Measurements from ENCODE around the gene FLOT2. TPM values are rescaled to one million over a fixed set of nuclear protein-coding genes. Genes with fewer than 3 reads are reported as not detected.

The FLOT2 gene
- total RNA-seq, 1 experiment from 2014 or later, result 118 TPM

DNA sequence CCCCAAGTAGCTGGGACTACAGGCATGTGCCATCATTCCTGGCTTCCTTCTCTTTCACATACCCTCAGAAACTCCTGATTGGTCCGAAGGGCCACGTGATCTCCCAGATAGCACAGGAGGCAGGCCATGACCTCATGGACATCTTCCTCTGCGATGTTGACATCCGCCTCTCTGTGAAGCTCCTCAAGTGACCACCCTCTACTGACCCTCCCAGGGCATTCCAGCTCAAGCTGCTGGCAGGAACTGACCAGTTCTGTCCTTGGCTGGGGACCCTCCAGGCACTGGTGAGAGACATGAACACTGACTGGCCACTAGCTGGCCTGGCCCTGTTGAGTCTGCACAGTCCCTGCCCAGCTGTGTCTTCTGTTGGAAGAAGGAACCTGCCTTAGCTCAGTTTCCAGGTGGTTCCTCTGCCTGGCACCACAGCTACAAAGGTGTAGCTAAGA is 37.1 kb downstream of the FLOT2 start:
- Histone ChIP-seq H3K9me2 (ENCODE audit: insufficient read depth) (no peaks in the 10 kb centered on the region), H3K4me1 (replicated peaks; ENCODE audit: insufficient read depth) (peaks cover 5% of the 10 kb centered on the region; the same call in 1 of the 2 replicates), H3K79me2 (ENCODE audit: low read depth) (peaks cover 11% of the 10 kb centered on the region), H4K20me1 (ENCODE audit: insufficient read depth) (no peaks in the 10 kb centered on the region), H3F3A (ENCODE audit: insufficient read depth, low read depth) (peaks cover 3% of the 10 kb centered on the region; the same call in 1 of the 2 replicates), H2AFZ (no peak overlapping the region), H3K27ac (no peak overlapping the region), H3K9me3 (ENCODE audit: insufficient read depth, low read depth) (no peaks in the 10 kb centered on the region), H3K4me3 (no peak overlapping the region), H3K36me3 (ENCODE audit: low read depth) (no peaks in the 10 kb centered on the region), H3K27me3 (ENCODE audit: insufficient read depth, low read depth) (no peaks in the 10 kb centered on the region), H3K4me2 (no peak overlapping the region)
- intact Hi-C loops (cut with micrococcal nuclease; ENCODE audit: unreplicated experiment), result no loop called here
- POLR2A ChIA-PET (ENCODE audit: unreplicated experiment), result interaction anchor here (0.6 kb wide), 1 partner anchor 132 kb away, joined by 4 read pairs; the partner anchor contains the start of gene NEK8
- no peak for DNase-seq
- CTCF ChIA-PET, result no interaction called here
- TF ChIP-seq EZH2 (IDR thresholded peaks at IDR 0.05; ENCODE audit: low read depth), result no peak
- BruUV-seq (replicated peaks), result no TSS peak

DNA sequence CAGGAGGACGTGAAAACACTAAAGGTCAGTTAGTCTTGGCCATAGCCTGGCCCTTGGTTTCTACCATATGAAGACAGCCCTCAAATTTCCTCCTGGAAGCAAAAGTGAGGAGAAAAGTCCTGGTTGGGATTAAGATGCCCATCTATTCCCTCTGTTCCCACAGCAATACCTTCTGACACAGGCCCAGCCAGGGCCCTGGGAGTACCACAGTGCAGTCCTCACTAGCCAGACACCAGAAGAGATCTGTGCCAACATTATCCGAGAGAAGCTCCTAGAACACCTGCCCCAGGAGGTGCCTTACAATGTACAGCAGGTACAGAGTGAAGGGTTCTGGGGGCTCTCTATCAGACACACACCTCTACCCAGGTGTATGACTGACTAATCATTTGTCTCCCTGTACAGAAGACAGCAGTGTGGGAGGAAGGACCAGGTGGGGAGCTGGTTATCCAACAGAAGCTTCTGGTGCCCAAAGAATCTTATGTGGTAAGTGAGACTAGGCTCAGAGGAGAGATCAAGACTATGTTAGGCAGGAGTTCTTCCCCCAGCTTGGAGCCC is 38.7 kb downstream of the FLOT2 start:
- no peaks in the 10 kb centered on the region for H3K27me3 ChIP-seq (ENCODE audit: insufficient read depth, low read depth)
- no peaks in the 10 kb centered on the region for H3K9me3 ChIP-seq (ENCODE audit: insufficient read depth, low read depth)
- TF ChIP-seq EZH2 (IDR thresholded peaks at IDR 0.05; ENCODE audit: low read depth), result no peak
- TF ChIP-seq, protein P1, sequence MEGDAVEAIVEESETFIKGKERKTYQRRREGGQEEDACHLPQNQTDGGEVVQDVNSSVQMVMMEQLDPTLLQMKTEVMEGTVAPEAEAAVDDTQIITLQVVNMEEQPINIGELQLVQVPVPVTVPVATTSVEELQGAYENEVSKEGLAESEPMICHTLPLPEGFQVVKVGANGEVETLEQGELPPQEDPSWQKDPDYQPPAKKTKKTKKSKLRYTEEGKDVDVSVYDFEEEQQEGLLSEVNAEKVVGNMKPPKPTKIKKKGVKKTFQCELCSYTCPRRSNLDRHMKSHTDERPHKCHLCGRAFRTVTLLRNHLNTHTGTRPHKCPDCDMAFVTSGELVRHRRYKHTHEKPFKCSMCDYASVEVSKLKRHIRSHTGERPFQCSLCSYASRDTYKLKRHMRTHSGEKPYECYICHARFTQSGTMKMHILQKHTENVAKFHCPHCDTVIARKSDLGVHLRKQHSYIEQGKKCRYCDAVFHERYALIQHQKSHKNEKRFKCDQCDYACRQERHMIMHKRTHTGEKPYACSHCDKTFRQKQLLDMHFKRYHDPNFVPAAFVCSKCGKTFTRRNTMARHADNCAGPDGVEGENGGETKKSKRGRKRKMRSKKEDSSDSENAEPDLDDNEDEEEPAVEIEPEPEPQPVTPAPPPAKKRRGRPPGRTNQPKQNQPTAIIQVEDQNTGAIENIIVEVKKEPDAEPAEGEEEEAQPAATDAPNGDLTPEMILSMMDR (conservative IDR thresholded peaks at IDR 0.05), result no peak
- ChIA-PET POLR2A (ENCODE audit: unreplicated experiment) (interaction anchor here (0.8 kb wide), 1 partner anchor 372 kb away, joined by 10 read pairs; no protein-coding TSS in a partner anchor), CTCF (interaction anchor here (0.7 kb wide), 1 partner anchor 10 kb away, joined by 5 read pairs; no protein-coding TSS in a partner anchor)
- no TSS peak for BruUV-seq (replicated peaks)
- H3K4me1 ChIP-seq (replicated peaks; ENCODE audit: insufficient read depth), result peaks cover 5% of the 10 kb centered on the region; the same call in 1 of the 2 replicates
- no peak overlapping the region for H3K4me2 ChIP-seq
- H3K79me2 ChIP-seq (ENCODE audit: low read depth), result peaks cover 15% of the 10 kb centered on the region
- H3K27ac ChIP-seq, result no peak overlapping the region
- H4K20me1 ChIP-seq (ENCODE audit: insufficient read depth), result no peaks in the 10 kb centered on the region
- H3F3A ChIP-seq (ENCODE audit: insufficient read depth, low read depth), result peaks cover 3% of the 10 kb centered on the region; the same call in 1 of the 2 replicates
- DNase-seq, result no peak
- no peaks in the 10 kb centered on the region for H3K9me2 ChIP-seq (ENCODE audit: insufficient read depth)
- no peaks in the 10 kb centered on the region for H3K36me3 ChIP-seq (ENCODE audit: low read depth)
- H3K4me3 ChIP-seq, result no peak overlapping the region
- no peak overlapping the region for H2AFZ ChIP-seq
- intact Hi-C loops (cut with micrococcal nuclease; ENCODE audit: unreplicated experiment), result no loop called here

DNA sequence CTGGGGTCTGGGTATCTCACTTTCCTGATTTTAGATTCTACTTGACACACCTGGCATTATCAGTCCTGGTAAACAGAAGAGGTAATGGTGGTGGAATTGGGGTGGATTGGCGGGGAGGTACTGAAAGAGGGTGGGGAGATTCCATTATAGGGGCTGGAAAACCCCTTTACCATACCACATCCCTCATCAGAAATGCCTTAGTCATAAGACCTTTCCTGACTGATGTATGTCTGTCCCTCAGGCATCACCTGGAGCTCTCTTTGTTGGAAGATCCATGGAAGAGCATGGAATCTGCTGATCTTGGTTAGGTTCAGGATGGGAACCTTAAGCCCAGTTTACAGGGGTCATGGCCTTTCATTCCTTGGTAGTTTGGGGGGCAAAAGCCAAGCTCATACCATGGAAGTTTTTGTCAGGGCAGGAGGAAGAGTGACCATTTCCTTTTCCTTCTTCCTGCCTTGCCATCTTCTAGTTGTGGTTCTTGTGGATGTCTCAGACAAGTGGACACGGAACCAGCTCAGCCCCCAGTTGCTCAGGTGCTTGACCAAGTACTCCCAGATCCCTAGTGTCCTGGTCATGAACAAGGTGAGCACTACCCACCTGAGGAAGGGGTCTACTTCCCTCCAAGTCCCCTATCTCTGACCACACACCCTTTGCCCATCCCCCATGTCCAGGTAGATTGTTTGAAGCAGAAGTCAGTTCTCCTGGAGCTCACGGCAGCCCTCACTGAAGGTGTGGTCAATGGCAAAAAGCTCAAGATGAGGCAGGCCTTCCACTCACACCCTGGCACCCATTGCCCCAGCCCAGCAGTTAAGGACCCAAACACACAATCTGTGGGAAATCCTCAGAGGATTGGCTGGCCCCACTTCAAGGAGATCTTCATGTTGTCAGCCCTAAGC is 39.4 kb downstream of the FLOT2 start:
- ChIA-PET CTCF (no interaction called here), POLR2A (ENCODE audit: unreplicated experiment) (no interaction called here)
- H3K36me3 ChIP-seq (ENCODE audit: low read depth), result no peaks in the 10 kb centered on the region

More for the DNA sequence above, 39.4 kb downstream of the FLOT2 start:
- H3K4me1 ChIP-seq (replicated peaks; ENCODE audit: insufficient read depth), result peaks cover 5% of the 10 kb centered on the region; the same call in 1 of the 2 replicates
- peaks cover 15% of the 10 kb centered on the region for H3K79me2 ChIP-seq (ENCODE audit: low read depth)
- no peak overlapping the region for H3K4me3 ChIP-seq
- TF ChIP-seq, protein P1 (conservative IDR thresholded peaks at IDR 0.05), result no peak
- TF ChIP-seq EZH2 (IDR thresholded peaks at IDR 0.05; ENCODE audit: low read depth), result no peak
- no peak overlapping the region for H3K4me2 ChIP-seq
- BruUV-seq (replicated peaks), result no TSS peak
- no peaks in the 10 kb centered on the region for H3K27me3 ChIP-seq (ENCODE audit: insufficient read depth, low read depth)
- H3F3A ChIP-seq (ENCODE audit: insufficient read depth, low read depth), result peaks cover 3% of the 10 kb centered on the region; the same call in 1 of the 2 replicates
- no peaks in the 10 kb centered on the region for H4K20me1 ChIP-seq (ENCODE audit: insufficient read depth)
- H3K9me3 ChIP-seq (ENCODE audit: insufficient read depth, low read depth), result no peaks in the 10 kb centered on the region
- no peaks in the 10 kb centered on the region for H3K9me2 ChIP-seq (ENCODE audit: insufficient read depth)
- no peak overlapping the region for H2AFZ ChIP-seq
- intact Hi-C loops (cut with micrococcal nuclease; ENCODE audit: unreplicated experiment), result no loop called here
- no peak overlapping the region for H3K27ac ChIP-seq
- DNase-seq, result no peak

Measured in PC-9 (cell line).